Osteocyte (in vitro differentiated cells): ENCODE results near the gene ARAP1. TPM values are rescaled to one million over a fixed set of nuclear protein-coding genes. Genes with fewer than 3 reads are reported as not detected.

Experiments
- DNase-seq: peaks from one replicate; pipeline ENCODE4 v3.0.0; 2021; ENCODE audit warnings: mixed read lengths; ENCODE audit not compliant: unreplicated experiment; ENCODE audit errors: extremely low spot score
- H3K27ac Mint-ChIP-seq: one replicate; pipeline ENCODE4 v1.8.0; 2021; ENCODE audit warnings: mild to moderate bottlenecking, mixed read lengths; ENCODE audit not compliant: unreplicated experiment
- H3K27me3 Mint-ChIP-seq: one replicate; pipeline ENCODE4 v1.8.0; 2021; ENCODE audit warnings: mixed read lengths; ENCODE audit not compliant: unreplicated experiment
- H3K36me3 Mint-ChIP-seq: one replicate; pipeline ENCODE4 v1.8.0; 2021; ENCODE audit warnings: mixed read lengths; ENCODE audit not compliant: unreplicated experiment
- H3K4me1 Mint-ChIP-seq: one replicate; pipeline ENCODE4 v1.8.0; 2021; ENCODE audit warnings: mixed read lengths; ENCODE audit not compliant: unreplicated experiment
- H3K4me3 Mint-ChIP-seq: one replicate; pipeline ENCODE4 v1.8.0; 2021; ENCODE audit warnings: mild to moderate bottlenecking, moderate library complexity, mixed read lengths; ENCODE audit not compliant: unreplicated experiment
- H3K9me3 Mint-ChIP-seq: one replicate; pipeline ENCODE4 v1.8.0; 2021; ENCODE audit warnings: mixed read lengths; ENCODE audit not compliant: unreplicated experiment
- CTCF ChIP-seq: fragments of 200-600 bp; sonication (generic); IDR thresholded peaks from 2 replicates; pipeline ENCODE4 v1.5.0; 2021; ENCODE audit warnings: antibody characterized with exemption, mild to moderate bottlenecking, moderate library complexity
- total RNA-seq: library from RNA; stranded (reverse); gene quantifications from 2 replicates; pipeline ENCODE4 v1.2.1, GENCODE V29; 2021

ARAP1 gene
- total RNA-seq, 1 donor from 2014 or later = 64.2 TPM

- peak overlapping the region; percentile 50 for H3K27ac Mint-ChIP-seq
These were observed 28.1 kb downstream of the ARAP1 start for GRCh38 chr11:72724021-72724551.

GRCh38 chr11:72723508-72723907 is 28.7 kb downstream of the ARAP1 start:
- no peak for TF ChIP-seq CTCF
- Mint-ChIP-seq H3K9me3 (no peaks in the 10 kb centered on the region), H3K4me1 (peaks cover 43% of the 10 kb centered on the region), H3K36me3 (peaks cover under 1% of the 10 kb centered on the region), H3K27me3 (no peaks in the 10 kb centered on the region), H3K27ac (peak overlapping the region; percentile 50), H3K4me3 (no peak overlapping the region)
- no peak for DNase-seq

More at GRCh38 chr11:72724021-72724551, 28.1 kb downstream of the ARAP1 start:
- DNase-seq = no peak
- Mint-ChIP-seq H3K27me3 (no peaks in the 10 kb centered on the region), H3K4me1 (peaks cover 42% of the 10 kb centered on the region), H3K36me3 (peaks cover 2% of the 10 kb centered on the region), H3K4me3 (no peak overlapping the region), H3K9me3 (no peaks in the 10 kb centered on the region)
- no peak for TF ChIP-seq CTCF

- Mint-ChIP-seq H3K4me3 (peak overlapping the region; percentile 82), H3K27ac (peak overlapping the region; percentile 92), H3K27me3 (no peaks in the 10 kb centered on the region), H3K9me3 (no peaks in the 10 kb centered on the region), H3K4me1 (peaks cover 44% of the 10 kb centered on the region), H3K36me3 (peaks cover 1% of the 10 kb centered on the region)
- peak; percentile 94 for DNase-seq
- no peak for TF ChIP-seq CTCF
These were observed 30.0 kb downstream of the ARAP1 start for GRCh38 chr11:72722050-72722748.

- Mint-ChIP-seq H3K9me3 (no peaks in the 10 kb centered on the region), H3K4me1 (peaks cover 44% of the 10 kb centered on the region), H3K36me3 (peaks cover 1% of the 10 kb centered on the region), H3K27ac (peak overlapping the region; percentile 92), H3K4me3 (peak overlapping the region; percentile 82), H3K27me3 (no peaks in the 10 kb centered on the region)
- no peak for DNase-seq
- TF ChIP-seq CTCF = no peak
These were observed 30.5 kb downstream of the ARAP1 start for GRCh38 chr11:72721689-72722049.

- DNase-seq = no peak
- Mint-ChIP-seq H3K27me3 (no peaks in the 10 kb centered on the region), H3K9me3 (no peaks in the 10 kb centered on the region), H3K36me3 (peaks cover 1% of the 10 kb centered on the region), H3K27ac (peak overlapping the region; percentile 92), H3K4me3 (peak overlapping the region; percentile 82), H3K4me1 (peaks cover 44% of the 10 kb centered on the region)
- TF ChIP-seq CTCF = no peak
These were observed 30.9 kb downstream of the ARAP1 start for GRCh38 chr11:72721276-72721675.
